HepG2 (cell line): ENCODE data around the gene MYO1B.

Experiments
- EZH2 ChIP-seq: conservative IDR thresholded peaks from 2 replicates; pipeline ENCODE4 v1.6.1; 2012; ENCODE audit warnings: mild to moderate bottlenecking, low read depth, low read length, moderate library complexity
- FOSL1 ChIP-seq: sonication (generic); formaldehyde crosslinking; IDR thresholded peaks from 2 replicates; pipeline ENCODE4 v1.9.0; 2021; ENCODE audit warnings: missing genetic modification reagents, borderline replicate concordance
- FOSL2 ChIP-seq: sonication (generic); formaldehyde crosslinking; IDR thresholded peaks from 2 replicates; pipeline ENCODE4 v1.4.0; 2020; ENCODE audit warnings: missing genetic modification reagents
- KMT2A ChIP-seq: sonication (generic); formaldehyde crosslinking; IDR thresholded peaks from 2 replicates; pipeline ENCODE4 v1.4.0; 2020; ENCODE audit warnings: missing genetic modification reagents
- SMC3 ChIP-seq: IDR thresholded peaks from 2 replicates; pipeline ENCODE4 v1.6.1; 2011; ENCODE audit warnings: low read length, improper control_type of control experiment
- SP140L ChIP-seq: sonication (generic); formaldehyde crosslinking; IDR thresholded peaks from 2 replicates; pipeline ENCODE4 v1.4.0; 2020; ENCODE audit warnings: missing genetic modification reagents, borderline replicate concordance
- TF ChIP-seq, protein P1 (sequence below): sonication (generic); formaldehyde crosslinking; IDR thresholded peaks from 2 replicates; pipeline ENCODE4 v1.5.0; 2020; ENCODE audit warnings: mild to moderate bottlenecking, missing genetic modification reagents, moderate library complexity
- TF ChIP-seq, protein P2 (sequence below), 2 experiments: sonication (generic) in 1 of 2; formaldehyde crosslinking in 1 of 2; IDR thresholded peaks; 2 replicates each; pipeline versions ENCODE4 v1.5.1 to v1.6.1; 2011 to 2020; ENCODE audit warnings: borderline replicate concordance in 1 of 2, low read depth in 1 of 2, low read length in 1 of 2, mild to moderate bottlenecking in 1 of 2, missing genetic modification reagents in 1 of 2, moderate library complexity in 1 of 2

DNA sequence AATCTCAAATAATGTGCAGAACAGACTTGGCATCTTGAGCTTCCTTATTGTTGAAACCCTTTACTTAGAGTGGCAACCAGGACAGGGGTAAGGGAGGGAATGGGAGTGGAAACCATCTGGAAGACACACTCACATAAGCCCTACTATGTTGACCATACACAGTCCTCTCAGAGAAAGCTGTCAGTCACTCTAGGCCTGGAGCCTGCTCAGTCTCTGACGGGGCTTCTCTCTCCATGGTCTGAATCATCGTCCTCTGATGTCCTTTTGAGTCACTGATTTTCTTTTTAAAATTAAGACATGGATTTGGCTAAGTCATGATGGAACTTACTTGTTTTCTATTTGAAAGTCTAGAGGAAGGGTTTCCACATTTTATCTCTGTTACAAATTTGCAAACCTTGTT is 74.0 kb downstream of the MYO1B start:
- TF ChIP-seq, protein P1, sequence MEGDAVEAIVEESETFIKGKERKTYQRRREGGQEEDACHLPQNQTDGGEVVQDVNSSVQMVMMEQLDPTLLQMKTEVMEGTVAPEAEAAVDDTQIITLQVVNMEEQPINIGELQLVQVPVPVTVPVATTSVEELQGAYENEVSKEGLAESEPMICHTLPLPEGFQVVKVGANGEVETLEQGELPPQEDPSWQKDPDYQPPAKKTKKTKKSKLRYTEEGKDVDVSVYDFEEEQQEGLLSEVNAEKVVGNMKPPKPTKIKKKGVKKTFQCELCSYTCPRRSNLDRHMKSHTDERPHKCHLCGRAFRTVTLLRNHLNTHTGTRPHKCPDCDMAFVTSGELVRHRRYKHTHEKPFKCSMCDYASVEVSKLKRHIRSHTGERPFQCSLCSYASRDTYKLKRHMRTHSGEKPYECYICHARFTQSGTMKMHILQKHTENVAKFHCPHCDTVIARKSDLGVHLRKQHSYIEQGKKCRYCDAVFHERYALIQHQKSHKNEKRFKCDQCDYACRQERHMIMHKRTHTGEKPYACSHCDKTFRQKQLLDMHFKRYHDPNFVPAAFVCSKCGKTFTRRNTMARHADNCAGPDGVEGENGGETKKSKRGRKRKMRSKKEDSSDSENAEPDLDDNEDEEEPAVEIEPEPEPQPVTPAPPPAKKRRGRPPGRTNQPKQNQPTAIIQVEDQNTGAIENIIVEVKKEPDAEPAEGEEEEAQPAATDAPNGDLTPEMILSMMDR (CRISPR knock-in tag): no peak
- TF ChIP-seq KMT2A (CRISPR knock-in tag) (no peak), FOSL1 (no peak), EZH2 (no peak), SMC3 (no peak), SP140L (CRISPR knock-in tag) (no peak), FOSL2 (CRISPR knock-in tag) (no peak)
- TF ChIP-seq, protein P2, sequence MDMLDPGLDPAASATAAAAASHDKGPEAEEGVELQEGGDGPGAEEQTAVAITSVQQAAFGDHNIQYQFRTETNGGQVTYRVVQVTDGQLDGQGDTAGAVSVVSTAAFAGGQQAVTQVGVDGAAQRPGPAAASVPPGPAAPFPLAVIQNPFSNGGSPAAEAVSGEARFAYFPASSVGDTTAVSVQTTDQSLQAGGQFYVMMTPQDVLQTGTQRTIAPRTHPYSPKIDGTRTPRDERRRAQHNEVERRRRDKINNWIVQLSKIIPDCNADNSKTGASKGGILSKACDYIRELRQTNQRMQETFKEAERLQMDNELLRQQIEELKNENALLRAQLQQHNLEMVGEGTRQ (IDR thresholded peaks at IDR 0.05; ENCODE audit: low read depth, low read length): no peak
- TF ChIP-seq, protein P2 (CRISPR knock-in tag; IDR thresholded peaks at IDR 0.05; ENCODE audit: borderline replicate concordance): no peak
